ENCODE measurements around the gene AP5Z1.
"Not testable (repeated sequence)": the region's sequence is repeated elsewhere in the genome, so short reads cannot be mapped to it uniquely, and the experiment has no call there.

AP5Z1 gene

DNA sequence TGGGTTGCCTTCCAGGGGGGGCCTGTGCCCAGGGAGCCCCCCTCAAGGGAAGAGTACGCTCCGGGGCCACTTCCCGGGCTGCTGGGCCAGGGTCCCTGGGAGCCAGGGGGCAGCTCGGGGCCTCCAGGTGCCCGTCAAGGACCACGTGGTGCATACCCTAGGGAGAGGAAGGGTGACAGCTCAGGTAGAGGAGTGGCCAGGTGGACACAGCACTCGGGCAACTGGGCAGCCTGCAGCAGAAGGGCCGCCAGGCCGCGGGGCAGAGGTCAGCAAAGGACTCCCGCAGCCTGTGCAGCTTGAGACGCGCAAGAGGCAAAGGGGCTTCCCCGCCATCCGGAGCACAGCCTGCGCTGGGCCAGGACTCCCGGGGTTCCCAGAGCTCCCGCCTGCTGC lies 26.4 kb downstream of the AP5Z1 start:
- no peak for DNase-seq (ENCODE audit: low read depth, low spot score)

DNA sequence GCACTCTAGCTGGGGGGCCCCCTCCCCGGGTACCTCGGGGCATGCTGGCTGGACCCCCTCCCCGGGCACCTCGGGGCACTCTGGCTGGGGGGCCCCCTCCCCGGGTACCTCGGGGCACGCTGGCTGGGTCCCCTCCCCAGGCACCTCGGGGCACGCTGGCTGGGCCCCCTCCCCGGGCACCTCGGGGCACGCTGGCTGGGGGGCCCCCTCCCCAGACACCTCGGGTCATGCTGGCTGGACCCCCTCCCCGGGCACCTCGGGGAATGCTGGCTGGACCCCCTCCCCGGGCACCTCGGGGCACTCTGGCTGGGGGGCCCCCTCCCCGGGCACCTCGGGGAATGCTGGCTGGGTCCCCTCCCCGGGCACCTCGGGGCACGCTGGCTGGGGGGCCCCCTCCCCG lies 27.2 kb downstream of the AP5Z1 start:
- not testable (repeated sequence) for DNase-seq (ENCODE audit: low read depth, low spot score)

DNA sequence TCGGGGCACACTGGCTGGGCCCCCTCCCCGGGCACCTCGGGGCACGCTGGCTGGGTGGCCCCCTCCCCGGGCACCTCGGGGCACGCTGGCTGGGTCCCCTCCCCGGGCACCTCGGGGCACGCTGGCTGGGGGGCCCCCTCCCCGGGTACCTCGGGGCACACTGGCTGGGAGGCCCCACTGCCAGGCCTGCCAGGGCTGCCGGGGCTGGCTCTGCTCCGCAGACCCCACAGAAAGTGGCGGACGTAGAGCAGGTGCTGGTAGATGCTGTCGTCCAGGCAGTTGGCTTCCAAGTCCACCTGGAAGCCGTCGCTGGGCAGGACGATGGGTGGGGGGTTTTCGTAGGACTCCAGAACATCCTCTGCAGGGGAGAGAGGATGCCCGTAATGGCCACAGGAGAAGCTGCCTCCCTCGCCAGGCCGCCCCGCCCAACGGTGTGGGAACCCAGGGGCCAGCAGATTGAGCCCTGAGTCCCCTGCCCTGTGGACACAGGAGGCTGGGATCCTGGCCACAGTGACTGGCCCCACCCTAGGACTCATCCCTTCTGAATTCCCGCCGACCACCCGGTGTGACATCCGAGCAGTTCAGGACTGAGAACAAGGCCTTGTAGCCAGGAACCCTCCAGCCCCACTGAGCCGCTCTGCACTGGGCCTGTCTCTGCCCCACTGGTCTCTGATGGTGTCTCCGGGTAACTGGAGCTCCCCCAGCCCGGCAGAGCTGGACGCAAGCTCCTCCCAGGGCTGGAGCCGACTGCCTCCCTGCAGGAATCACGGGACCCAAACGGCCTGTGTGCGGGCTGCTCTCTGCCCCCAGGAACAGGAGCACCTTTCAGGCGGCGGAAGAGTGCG lies 28.2 kb downstream of the AP5Z1 start:
- no peak for DNase-seq (ENCODE audit: low read depth, low spot score)

DNA sequence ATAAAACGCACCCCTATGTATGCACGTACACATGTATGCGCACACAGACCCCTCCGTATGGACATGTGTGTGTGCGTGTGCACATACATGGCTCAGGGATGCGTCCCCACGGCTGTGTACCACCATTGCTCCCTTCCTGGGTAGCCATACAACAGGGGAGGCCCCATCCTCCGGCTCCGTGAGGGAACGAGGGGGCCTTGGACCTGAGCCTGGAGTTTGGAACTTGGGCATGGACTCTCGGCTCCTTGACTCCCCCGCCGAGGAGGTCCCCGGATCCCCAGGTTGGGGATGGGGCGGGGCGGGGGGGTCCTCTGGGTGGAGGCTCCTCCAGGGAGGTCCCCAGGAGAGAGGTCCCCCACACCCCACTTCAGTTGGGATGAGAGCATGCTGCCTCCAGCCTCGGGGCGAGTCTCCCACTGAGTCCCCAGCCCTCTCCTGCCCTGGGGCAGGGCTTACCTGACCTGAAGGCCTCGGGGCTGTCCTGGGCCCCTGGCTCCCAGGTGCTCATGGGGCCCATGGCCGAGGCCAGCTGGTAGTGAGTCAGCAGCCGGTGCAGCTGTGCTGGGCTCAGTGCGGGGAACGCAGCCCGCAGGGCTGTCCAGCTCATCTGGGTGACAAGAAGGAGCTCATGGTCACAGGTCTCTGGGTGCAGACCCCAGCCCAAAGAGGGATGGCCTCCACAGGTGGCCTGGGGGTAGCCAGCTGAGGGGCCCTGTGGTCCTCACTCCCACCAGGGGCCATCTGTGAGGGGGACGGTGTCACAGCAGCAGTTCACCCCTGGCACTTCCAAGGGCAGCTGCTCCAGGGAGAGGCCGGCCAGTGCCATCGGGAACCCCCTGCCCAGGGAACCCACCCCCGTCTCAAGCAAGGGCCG lies 29.9 kb downstream of the AP5Z1 start:
- no peak for DNase-seq (ENCODE audit: low read depth, low spot score)

DNA sequence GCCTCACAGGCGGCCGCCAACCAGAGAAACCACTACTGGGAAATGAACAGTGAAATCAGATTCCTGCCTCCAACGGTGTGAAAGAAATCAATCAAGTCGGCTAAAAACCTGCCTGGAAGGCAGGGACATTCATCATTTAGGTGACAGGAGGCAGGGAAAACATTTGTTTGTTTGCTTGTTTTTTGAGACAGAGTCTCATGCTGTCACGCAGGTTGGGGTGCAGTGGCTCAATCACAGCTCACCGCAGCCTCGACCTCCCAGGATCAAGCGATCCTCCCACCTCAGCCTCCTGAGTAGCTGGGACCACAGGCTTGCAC lies 30.5 kb downstream of the AP5Z1 start:
- no peak for DNase-seq (ENCODE audit: low read depth, low spot score)

DNA sequence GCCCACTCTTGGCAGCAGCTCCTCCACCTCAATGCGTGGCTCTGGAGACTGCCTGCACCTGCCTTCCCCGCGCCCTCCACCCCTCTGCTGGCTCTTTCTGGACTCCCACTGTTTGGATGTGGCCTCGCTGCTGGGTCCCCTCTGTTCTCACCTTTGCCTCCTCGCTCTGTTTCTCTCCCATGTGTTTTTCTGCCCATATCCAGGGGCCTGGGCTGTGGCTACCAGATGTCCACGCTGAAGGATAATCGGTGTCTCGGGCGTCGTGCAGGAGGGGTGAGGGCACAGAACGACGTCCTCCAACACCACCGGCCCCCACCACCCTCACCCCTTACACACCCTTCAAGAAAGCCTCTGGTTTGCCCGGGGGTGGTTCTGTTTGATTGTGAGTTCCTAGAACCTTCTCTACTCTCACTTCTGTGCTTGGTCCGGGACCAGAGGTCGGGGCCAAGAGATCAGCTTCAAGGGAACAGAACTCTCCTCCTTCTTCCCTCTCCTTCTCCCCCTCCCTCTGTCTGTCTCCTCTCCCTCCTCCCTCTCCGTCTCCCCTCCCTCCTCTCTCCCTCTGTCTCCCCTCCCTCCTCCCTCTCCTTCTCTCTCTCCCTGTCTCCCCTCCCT lies 31.7 kb downstream of the AP5Z1 start:
- no peak for DNase-seq (ENCODE audit: low read depth, low spot score)

DNA sequence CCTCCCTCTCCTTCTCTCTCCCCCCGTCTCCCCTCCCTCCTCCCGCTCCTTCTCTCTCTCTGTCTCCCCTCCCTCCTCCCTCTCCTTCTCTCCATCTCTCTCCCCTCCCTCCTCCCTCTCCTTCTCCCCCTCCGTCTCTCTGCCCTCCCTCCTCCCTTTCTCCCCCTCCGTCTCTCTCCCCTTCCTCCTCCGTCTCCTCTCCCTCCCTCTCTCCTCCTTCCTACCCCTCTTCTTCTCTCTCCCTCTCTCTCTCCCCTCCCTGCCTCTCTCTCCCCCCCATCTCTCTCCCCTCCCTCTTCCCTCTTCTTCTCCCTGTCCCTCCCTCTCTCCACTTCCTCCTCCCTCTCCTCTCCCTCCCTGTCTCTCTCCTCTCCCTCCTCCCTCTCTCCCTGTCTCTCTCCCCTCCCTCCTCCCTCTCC lies 32.2 kb downstream of the AP5Z1 start:
- no peak for DNase-seq (ENCODE audit: low read depth, low spot score)

DNA sequence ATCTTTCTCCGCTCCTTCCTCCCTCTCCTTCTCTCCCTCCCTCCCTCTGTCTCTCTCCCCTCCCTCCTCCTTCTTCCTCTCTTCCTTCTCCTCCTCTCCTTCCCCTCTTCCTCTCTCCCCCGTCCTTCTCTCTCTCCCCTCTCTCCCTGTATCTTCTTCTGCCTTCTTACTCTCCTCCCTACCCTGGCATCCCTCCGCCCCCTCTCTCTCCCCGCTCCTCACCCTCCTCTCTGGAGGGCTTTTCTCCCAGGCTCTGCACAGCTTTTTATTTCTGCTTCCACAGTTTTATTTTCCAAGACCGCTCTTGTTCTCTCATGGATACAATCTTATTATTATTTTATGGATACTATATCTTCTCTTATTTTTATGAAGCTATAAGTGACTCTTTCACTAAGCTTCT lies 32.6 kb downstream of the AP5Z1 start:
- DNase-seq (ENCODE audit: low read depth, low spot score), result no peak

DNA sequence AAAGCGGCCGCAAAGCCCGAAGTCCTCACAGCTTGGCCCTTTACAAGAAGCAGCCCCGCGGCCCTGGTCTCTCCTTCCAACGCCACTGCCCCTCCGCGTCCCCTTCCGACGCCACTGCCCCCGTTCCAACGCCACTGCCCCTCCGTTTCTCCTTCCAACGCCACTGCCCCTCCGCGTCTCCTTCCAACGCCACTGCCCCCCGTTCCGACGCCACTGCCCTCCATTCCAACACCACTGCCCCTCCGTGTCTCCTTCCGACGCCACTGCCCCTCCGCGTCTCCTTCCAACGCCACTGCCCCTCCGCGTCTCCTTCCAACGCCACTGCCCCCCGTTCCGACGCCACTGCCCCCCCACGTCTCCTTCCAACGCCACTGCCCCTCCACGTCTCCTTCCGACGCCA lies 33.1 kb downstream of the AP5Z1 start:
- DNase-seq (ENCODE audit: low read depth, low spot score), result no peak

DNA sequence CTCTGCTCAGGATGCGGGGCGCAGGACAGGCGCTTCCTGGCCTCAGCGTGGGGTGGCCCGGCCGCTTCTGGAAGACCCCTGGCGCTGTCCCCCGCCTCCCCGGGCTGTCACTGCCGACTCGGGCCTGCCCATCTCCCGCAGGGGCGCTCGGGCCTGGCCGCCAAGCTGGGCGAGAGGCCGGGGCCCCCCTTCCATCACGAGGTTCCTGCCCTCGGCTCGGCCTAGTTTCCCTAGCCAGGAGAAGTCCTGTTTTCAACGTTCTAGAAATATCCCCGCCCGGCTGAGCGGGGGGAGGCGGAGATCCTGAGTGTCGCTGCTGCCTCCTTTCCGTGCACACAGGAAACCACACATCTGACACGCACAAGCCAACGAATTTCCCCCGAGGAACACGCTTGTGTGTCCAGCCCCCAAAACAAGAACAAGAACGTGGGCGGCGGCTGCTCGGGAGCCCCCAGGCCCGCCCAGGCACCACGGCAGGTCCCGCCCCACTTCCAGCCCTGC lies 33.7 kb downstream of the AP5Z1 start:
- no peak for DNase-seq (ENCODE audit: low read depth, low spot score)

DNA sequence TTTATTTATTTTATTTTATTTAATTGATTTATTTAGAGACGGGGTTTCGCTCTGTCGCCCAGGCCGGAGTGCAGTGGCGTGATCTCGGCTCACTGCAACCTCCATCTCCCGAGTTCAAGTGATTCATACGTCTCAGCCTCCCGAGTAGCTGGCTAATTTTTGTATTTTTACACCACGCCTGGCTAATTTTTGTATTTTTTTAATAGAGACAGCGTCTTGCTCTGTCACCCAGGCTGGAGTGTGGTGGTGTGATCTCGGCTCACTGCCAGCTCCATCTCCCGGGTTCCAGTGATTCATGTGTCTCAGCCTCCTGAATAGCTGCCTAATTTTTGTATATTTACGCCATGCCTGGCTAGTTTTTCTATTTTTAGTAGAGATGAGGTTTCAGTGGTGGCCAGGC lies 34.2 kb downstream of the AP5Z1 start:
- no peak for DNase-seq (ENCODE audit: low read depth, low spot score)

DNA sequence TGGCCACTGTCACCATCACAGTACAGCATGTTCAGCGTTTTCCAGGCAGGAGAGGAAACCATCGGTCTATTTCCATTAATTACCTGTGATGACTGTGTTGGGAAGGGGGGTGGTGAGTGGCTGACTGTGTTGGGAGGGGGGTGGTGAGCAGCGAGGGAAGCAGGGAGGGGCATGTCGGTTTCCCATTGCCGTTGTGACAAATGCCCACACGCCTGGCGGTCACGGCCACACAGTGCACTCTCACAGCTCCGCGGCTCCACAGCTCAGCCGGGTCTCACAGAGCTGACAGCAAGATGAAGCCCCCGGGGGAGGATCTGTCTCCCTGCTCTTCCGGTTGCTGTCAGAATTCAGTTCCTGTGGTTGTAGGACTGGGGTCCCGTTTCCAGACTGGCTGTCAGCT lies 39.0 kb downstream of the AP5Z1 start:
- no peak for DNase-seq (ENCODE audit: low read depth, low spot score)

DNA sequence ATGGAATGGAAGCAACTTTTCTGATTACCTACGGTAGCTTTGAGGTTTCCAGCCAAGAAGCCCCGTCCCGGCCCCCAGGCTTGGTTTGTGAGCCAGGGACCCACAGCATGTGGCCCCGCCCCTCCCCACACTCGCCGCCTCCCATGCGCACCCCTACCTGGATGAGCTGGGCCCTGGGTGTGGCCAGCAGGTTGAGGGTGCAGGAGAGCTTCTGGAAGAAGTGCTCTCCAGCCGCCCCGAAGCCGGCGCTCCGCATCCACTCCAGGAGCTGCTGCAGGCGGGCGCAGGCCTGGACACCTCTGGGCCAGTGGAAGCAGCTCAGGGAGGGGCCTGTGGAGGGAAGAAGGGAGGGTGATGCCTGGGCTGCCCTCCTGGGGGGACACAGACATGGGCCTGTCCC lies 39.7 kb downstream of the AP5Z1 start:
- no peak for DNase-seq (ENCODE audit: low read depth, low spot score)

DNA sequence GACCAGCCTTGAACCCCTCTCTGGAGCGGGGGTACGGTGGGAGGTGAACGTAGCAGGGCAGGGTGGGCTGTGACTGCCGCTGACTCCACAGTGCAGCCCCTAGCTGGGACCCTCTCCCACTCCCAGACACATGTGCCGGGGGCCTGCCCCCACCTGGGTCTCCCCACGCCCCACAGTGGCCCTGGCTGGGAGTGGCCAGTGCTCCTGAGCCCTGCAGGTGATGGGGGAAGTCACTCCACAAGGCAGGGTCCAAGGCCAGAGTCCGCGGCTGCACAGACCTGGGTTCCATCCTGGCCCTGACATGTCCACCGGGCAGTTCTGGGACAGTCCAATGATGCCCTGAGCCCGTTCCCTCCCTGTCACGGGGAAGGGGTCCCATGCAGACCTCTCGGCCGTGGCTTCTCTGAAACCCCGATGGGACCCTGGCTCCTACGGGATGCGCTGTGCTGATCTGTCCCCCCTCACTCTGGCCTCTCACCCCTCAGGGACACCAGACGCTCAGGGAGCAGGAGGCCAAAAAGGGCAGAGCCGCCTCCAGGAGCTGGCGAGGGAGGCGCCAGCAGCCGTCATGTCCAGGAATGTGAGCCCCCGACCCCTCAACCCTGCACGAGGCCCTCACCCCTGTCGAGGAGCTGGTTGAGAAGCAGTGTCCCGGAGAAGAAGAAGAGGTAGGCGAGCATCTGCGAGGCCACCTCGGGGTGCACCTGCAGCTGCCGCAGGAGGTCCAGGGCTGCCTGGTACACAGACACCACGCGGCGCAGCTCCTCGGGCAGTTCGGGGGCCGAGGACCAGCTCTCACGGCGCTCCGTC lies 40.4 kb downstream of the AP5Z1 start:
- no peak for DNase-seq (ENCODE audit: low read depth, low spot score)

DNA sequence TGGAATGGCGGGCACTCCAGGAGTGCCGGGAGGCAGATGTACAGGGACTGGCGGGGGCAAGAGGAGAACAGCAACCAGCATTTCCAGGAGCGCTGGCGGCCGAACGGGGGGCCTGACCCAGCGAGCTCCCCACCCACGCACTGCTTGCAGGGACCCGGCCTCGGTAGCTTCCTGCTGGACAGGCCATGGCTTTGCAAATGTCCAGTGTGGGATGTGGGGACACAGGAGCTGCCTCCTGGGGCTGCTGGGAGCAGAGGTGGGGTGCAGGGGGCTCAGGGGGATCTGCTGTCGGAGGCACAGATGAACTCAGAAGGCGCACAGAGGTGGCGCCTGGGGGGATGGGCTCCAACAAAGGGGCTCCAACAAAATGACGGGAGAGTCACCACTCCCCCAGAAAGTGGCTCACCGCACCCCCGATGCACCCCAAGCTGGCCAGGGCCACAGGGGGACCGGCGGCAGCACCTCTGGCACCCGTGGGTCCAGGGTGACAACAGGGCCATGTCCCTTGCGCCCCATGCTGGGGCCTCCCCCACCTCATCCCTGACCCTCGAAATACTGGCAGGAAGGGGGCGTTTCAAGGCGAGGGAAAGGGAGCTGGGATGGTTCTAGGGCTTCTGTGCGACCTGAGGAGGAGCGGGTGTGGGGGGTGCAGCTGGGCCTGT lies 41.1 kb downstream of the AP5Z1 start:
- no peak for DNase-seq (ENCODE audit: low read depth, low spot score)

DNA sequence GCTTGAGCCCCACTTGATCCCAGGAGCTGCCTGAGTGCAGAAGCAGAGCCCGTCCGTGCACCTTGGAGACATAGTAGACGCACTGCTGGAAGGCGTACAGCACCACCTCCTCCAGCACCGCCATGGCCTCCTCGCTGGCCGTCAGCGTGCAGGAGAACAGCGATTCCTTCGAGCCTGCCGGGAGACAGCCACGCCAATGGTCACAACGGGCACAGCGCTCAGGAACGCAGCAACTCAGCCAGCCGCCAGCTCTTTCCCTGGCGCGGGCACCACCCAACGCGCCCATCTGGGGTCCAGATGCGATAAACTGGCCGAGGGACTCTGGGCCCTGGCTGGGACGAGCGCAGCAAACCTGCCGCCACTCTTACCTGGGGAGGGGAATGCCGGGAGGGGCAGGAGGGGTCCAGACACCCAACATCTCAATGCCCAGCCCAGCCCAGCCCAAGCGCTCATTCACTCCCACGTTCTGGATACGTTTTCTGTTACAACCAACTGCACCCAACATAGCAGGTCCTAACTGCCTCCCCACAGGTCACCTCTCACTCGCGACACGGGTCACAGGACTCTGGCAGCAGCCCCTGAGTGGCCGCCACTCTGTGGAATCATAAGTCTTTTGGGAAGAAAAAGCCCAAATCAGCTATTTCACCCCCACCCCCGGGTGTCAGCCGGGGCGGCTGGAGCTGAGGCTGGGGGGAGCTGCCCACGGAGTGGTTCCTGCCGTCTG lies 41.9 kb downstream of the AP5Z1 start:
- no peak for DNase-seq (ENCODE audit: low read depth, low spot score)

DNA sequence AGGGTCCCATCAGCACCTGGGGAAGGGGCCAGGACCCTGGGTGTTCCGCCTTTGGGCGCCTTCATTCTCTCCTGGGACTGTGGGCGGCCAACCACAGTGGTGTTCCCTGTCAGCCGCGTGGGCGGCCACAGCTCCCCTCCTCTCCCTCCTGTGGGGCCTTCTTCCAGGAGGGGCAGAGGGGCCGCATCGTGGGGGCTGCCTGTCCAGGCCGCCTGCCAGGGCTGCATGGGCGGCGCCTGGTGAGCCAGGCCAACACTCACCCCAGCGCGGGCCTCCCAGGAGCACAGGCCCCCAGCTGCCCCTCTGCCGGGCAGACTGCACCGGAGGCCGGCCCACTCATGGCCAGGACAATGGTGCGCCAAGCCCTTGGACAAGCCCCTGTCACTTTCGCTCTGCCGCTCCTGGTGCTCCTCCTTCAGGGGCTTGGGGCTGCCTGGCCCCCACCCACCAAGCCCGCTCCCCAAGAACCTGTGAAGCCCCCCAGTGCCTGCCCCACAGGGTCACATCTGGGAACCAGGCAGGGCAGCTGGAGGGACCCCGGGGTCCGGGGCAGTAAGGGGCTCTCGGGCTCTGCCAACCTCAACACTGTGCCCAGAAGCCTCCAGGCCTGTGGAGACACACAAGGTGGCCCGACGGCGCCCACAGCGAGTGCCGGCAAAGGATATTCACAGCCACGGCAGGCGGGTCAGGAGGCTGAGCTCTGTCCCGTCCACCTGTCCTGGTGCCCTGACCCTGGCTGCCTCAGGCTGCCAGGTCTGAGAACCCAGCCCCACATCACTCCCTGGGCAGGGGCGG lies 42.8 kb downstream of the AP5Z1 start:
- DNase-seq (ENCODE audit: low read depth, low spot score), result no peak

DNA sequence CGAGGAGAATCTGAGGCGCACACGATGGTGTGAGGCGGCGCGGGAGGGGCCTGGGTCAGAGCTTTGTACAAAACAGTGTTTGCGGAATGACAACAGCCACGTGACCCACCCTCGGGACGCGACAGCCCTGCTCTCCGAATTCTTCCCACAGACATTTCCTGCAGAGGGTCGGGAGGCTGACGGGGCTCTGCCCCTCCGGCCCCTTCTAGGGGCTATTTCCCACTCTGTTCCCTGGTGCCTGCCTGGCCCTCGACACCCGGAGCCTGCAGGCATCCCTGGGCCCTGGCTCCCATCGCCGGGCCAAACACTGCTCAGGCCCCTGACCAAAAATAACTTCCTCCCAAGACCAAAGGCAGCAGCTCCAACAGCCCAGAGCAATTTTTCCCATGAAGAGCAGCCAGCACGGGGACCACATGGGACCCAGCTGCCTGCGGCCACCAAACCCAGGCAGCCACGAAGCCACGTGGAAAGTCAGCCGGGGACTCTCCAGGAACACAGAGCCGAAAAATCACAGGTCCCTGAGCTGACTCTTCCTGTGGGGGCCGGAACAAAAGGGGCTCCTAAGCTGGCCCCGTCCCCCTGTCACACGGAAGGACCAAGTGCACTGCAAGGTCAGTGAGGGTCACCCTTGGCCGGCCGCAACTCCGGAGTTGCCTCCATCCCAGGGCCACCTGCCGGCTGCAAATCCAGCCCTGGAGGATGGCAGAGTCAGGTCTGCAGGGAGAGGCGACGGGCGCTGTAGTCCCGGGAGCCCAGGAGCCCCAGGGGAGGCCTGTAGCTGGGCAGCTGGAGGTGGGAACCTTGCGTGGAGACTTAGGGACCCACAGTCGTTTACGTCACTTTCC lies 44.4 kb downstream of the AP5Z1 start:
- DNase-seq (ENCODE audit: low read depth, low spot score), result no peak

Measured in iPS DF 19.7 (cell line).